Caco-2 (cell line): ENCODE data around the gene CAPN5. TPM values are rescaled to one million over a fixed set of nuclear protein-coding genes. Genes with fewer than 3 reads are reported as not detected.

Experiments
- BruUV-seq: library from RNA; stranded (reverse); fragments of 400-500 nt; replicated peaks from 2 replicates; lab custom pipeline; 2021; lab: Mats Ljungman, UMichigan
- CTCF ChIA-PET: fragments of 300-600 bp; sonication (Branson Sonifier 250); formaldehyde crosslinking; loops from one replicate; lab custom pipeline; 2022; ENCODE audit warnings: antibody characterized with exemption; lab: Charles Lee
- POLR2A ChIA-PET: fragments of 300-600 bp; sonication (Branson Sonifier 250); formaldehyde crosslinking; loops from one replicate; lab custom pipeline; 2022; ENCODE audit warnings: antibody characterized with exemption; lab: Charles Lee
- DNase-seq, 2 experiments: peaks; one replicate each; pipeline versions ENCODE4 v3.0.0 to v3.0.0-alpha.2; 2020 to 2022
- H3K27me3 ChIP-seq: replicated peaks from 2 replicates; pipeline ENCODE4 v1.6.0; 2011; ENCODE audit warnings: low read length; ENCODE audit not compliant: control insufficient read depth, insufficient read depth
- H3K36me3 ChIP-seq: 2 replicates; pipeline ENCODE4 v1.5.1; 2011; ENCODE audit warnings: low read length; ENCODE audit not compliant: control insufficient read depth, insufficient read depth
- H3K4me1 ChIP-seq: fragments of 250-450 bp; sonication (Bioruptor Pico); 2 replicates; pipeline ENCODE4 v1.5.1; 2020; ENCODE audit warnings: mild to moderate bottlenecking
- H3K4me3 ChIP-seq: 2 replicates; pipeline ENCODE4 v1.5.1; 2011; ENCODE audit warnings: low read depth, mild to moderate bottlenecking, control low read depth, low read length
- H3K9me3 ChIP-seq: fragments of 250-450 bp; sonication (Bioruptor Pico); 2 replicates; pipeline ENCODE4 v1.5.1; 2020; ENCODE audit warnings: mild to moderate bottlenecking, moderate library complexity
- H3K27ac Mint-ChIP-seq: one replicate; pipeline ENCODE4 v1.8.0; 2022; ENCODE audit warnings: mixed read lengths; ENCODE audit not compliant: unreplicated experiment
- H3K27me3 Mint-ChIP-seq: one replicate; pipeline ENCODE4 v1.8.0; 2022; ENCODE audit warnings: mixed read lengths; ENCODE audit not compliant: insufficient read depth, unreplicated experiment
- H3K36me3 Mint-ChIP-seq: one replicate; pipeline ENCODE4 v1.8.0; 2022; ENCODE audit warnings: mild to moderate bottlenecking, mixed read lengths; ENCODE audit not compliant: insufficient read depth, unreplicated experiment
- H3K4me1 Mint-ChIP-seq: one replicate; pipeline ENCODE4 v1.8.0; 2022; ENCODE audit warnings: low read depth, mixed read lengths; ENCODE audit not compliant: unreplicated experiment
- H3K4me3 Mint-ChIP-seq: one replicate; pipeline ENCODE4 v1.8.0; 2022; ENCODE audit warnings: mild to moderate bottlenecking, moderate library complexity, mixed read lengths; ENCODE audit not compliant: unreplicated experiment
- H3K9me3 Mint-ChIP-seq: one replicate; pipeline ENCODE4 v1.8.0; 2022; ENCODE audit warnings: mixed read lengths; ENCODE audit not compliant: unreplicated experiment
- intact Hi-C: fragments of 100-400 bp; cut with micrococcal nuclease; formaldehyde crosslinking; loops from one replicate; pipeline ENCODE4 v1.10.0; 2022; ENCODE audit not compliant: unreplicated experiment
- total RNA-seq: library from RNA; stranded (reverse); gene quantifications from 2 replicates; pipeline ENCODE4 v1.2.3, GENCODE V29; 2022
- TF ChIP-seq, protein P1 (sequence below), 2 experiments: fragments of 200-600 bp in 1 of 2; IDR thresholded peaks; 1 replicate in 1 of 2; 2 replicates in 1 of 2; pipeline versions ENCODE4 v1.5.1 to v1.8.0; 2011 to 2022; ENCODE audit warnings: antibody characterized with exemption in 1 of 2, control low read depth in 1 of 2, inconsistent platforms in 1 of 2, low read depth in 1 of 2, low read length in 1 of 2, mild to moderate bottlenecking in 1 of 2, moderate library complexity in 1 of 2; ENCODE audit not compliant: insufficient read depth in 1 of 2, severe bottlenecking in 1 of 2, unreplicated experiment in 1 of 2

The CAPN5 gene
- total RNA-seq, 1 experiment from 2014 or later, result 21.2 TPM

DNA sequence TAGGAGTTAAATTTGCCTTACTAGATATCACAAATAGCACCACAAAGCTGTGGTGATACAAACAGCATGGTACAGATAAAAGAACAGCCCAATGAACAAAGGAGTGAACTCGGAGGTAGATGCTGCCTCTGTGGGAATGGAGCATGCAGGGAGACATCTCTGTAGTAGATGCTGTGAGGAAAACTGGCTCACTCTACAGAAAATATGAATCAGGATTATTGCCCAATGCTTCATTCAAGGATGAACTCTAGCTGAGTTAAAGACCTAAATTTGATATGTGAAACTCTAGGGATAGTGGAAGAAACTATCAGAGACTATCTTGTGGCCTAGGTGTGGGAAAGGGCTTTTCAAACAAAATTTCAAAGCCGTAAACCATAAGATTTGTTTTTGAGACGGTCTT, 15.3 kb upstream of the CAPN5 start:
- H3K4me3 ChIP-seq, result no peak overlapping the region
- no peak for DNase-seq
- ChIA-PET POLR2A (no interaction called here), CTCF (no interaction called here)
- TF ChIP-seq, protein P1, sequence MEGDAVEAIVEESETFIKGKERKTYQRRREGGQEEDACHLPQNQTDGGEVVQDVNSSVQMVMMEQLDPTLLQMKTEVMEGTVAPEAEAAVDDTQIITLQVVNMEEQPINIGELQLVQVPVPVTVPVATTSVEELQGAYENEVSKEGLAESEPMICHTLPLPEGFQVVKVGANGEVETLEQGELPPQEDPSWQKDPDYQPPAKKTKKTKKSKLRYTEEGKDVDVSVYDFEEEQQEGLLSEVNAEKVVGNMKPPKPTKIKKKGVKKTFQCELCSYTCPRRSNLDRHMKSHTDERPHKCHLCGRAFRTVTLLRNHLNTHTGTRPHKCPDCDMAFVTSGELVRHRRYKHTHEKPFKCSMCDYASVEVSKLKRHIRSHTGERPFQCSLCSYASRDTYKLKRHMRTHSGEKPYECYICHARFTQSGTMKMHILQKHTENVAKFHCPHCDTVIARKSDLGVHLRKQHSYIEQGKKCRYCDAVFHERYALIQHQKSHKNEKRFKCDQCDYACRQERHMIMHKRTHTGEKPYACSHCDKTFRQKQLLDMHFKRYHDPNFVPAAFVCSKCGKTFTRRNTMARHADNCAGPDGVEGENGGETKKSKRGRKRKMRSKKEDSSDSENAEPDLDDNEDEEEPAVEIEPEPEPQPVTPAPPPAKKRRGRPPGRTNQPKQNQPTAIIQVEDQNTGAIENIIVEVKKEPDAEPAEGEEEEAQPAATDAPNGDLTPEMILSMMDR (IDR thresholded peaks at IDR 0.05; ENCODE audit: insufficient read depth in 1 of 2, low read depth in 1 of 2, low read length in 1 of 2, severe bottlenecking in 1 of 2, unreplicated experiment in 1 of 2), result no peak
- Mint-ChIP-seq H3K4me3 (no peak overlapping the region), H3K36me3 (peaks cover 5% of the 10 kb centered on the region), H3K4me1 (peaks cover 1% of the 10 kb centered on the region), H3K9me3 (peaks cover 28% of the 10 kb centered on the region), H3K27me3 (no peaks in the 10 kb centered on the region), H3K27ac (no peak overlapping the region)
- intact Hi-C loops, result no loop called here
- BruUV-seq, result no TSS peak
- no peaks in the 10 kb centered on the region for H3K27me3 ChIP-seq
- no peaks in the 10 kb centered on the region for H3K36me3 ChIP-seq
- peaks cover under 1% of the 10 kb centered on the region; the same call in 1 of the 2 replicates for H3K4me1 ChIP-seq
- H3K9me3 ChIP-seq, result peaks cover 19% of the 10 kb centered on the region

DNA sequence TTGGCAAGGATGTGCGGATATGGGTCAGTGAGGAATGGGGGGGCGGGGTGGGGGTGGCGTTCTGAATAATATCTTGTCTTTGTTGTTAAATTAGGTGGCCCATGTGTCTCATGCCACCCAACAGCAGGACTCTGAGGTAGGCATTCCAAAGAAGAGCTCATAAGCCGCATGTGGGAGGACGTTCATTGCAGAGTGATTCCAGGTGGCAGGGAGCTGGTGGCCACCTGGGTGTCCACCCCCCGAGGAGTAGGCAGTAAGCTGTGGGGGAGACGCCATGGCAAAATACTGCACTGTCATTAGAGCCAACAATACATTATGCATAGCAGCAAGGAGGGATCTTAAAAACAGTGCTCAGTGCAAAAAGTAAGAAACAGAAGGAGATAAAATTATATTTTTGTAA, 14.3 kb upstream of the CAPN5 start:
- POLR2A ChIA-PET, result no interaction called here
- TF ChIP-seq, protein P1 (IDR thresholded peaks at IDR 0.05; ENCODE audit: insufficient read depth in 1 of 2, low read depth in 1 of 2, low read length in 1 of 2, severe bottlenecking in 1 of 2, unreplicated experiment in 1 of 2), result no peak
- peaks cover 29% of the 10 kb centered on the region for H3K9me3 ChIP-seq
- no peaks in the 10 kb centered on the region for H3K27me3 Mint-ChIP-seq
- intact Hi-C loops, result no loop called here
- H3K4me1 ChIP-seq, result no peaks in the 10 kb centered on the region
- H3K4me1 Mint-ChIP-seq, result no peaks in the 10 kb centered on the region
- DNase-seq, result no peak
- peaks cover 37% of the 10 kb centered on the region for H3K9me3 Mint-ChIP-seq
- no peak overlapping the region for H3K27ac Mint-ChIP-seq
- CTCF ChIA-PET, result interaction anchor here (0.6 to 1.3 kb wide), 3 partner anchors 39 to 133 kb away, joined by 3 to 6 read pairs (median 3); no protein-coding TSS in a partner anchor
- no peaks in the 10 kb centered on the region for H3K27me3 ChIP-seq
- H3K4me3 ChIP-seq, result no peak overlapping the region
- H3K36me3 ChIP-seq, result no peaks in the 10 kb centered on the region
- no TSS peak for BruUV-seq
- no peaks in the 10 kb centered on the region for H3K36me3 Mint-ChIP-seq
- H3K4me3 Mint-ChIP-seq, result no peak overlapping the region

DNA sequence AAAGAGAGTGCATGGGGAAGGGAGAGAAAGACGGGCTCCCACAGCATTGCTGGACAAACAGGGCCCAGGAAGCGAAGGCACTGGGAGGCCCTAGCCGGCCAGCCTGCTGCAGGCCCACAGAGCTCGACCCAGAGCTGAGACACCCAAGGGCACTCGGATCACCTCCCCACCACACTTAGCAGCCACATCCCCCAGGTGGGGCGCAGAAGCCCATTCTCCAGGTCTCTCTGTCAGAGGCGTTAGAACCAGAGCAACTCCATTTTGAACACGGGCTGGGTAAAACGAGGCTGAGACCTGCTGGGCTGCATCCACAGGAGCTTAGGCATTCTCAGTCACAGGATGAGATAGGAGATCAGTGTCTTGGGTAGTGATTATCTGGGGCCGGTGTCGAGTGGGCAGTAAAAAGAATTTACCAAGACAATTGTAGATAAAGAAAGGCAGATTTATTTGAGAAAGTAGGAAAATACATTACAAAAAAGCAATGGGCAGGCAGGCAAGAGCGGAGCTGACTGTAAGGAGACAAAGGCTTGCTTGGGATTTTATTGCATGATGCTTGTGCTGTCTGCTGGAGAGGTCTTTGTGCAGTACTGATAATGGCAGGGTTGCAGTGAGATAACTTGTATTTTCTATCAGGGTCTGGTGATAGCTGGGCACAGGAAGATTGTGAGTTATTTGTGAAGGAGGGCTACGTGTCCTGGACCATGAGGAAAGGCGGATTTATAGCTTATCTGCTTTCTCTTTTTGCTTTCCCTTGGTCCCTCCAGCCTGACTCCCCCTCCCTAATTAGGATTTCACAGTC, 13.4 kb upstream of the CAPN5 start:
- H3K4me1 ChIP-seq, result no peaks in the 10 kb centered on the region
- H3K9me3 ChIP-seq, result peaks cover 35% of the 10 kb centered on the region
- POLR2A ChIA-PET, result no interaction called here
- no peaks in the 10 kb centered on the region for H3K27me3 Mint-ChIP-seq
- H3K4me3 ChIP-seq, result no peak overlapping the region
- CTCF ChIA-PET, result interaction anchor here (1.3 to 2.2 kb wide), 2 partner anchors 38 kb away, joined by 6 to 10 read pairs; no protein-coding TSS in a partner anchor
- H3K4me3 Mint-ChIP-seq, result no peak overlapping the region
- no peaks in the 10 kb centered on the region for H3K36me3 Mint-ChIP-seq
- no peak overlapping the region for H3K27ac Mint-ChIP-seq
- no peaks in the 10 kb centered on the region for H3K4me1 Mint-ChIP-seq
- H3K36me3 ChIP-seq, result no peaks in the 10 kb centered on the region
- peaks cover 37% of the 10 kb centered on the region for H3K9me3 Mint-ChIP-seq
- peak in 1 of 2 experiments; percentile 25 for DNase-seq
- BruUV-seq, result no TSS peak
- intact Hi-C loops, result no loop called here
- no peaks in the 10 kb centered on the region for H3K27me3 ChIP-seq
- TF ChIP-seq, protein P1 (IDR thresholded peaks at IDR 0.05; ENCODE audit: insufficient read depth in 1 of 2, low read depth in 1 of 2, low read length in 1 of 2, severe bottlenecking in 1 of 2, unreplicated experiment in 1 of 2), result no peak
